Astrocyte of the cerebellum (primary cell): ENCODE results near the gene DAP3.
"Not testable (repeated sequence)": the region's sequence is repeated elsewhere in the genome, so short reads cannot be mapped to it uniquely, and the experiment has no call there.

Experiments
- DNase-seq: peaks from one replicate; pipeline ENCODE4 v3.0.0-alpha.2; 2011; ENCODE audit warnings: low read depth
- H3K4me3 ChIP-seq: 2 replicates; pipeline ENCODE4 v1.5.1; 2011; ENCODE audit warnings: mild to moderate bottlenecking, low read depth, low read length, moderate library complexity
- in situ Hi-C: cut with HindIII; loops from 2 replicates; pipeline ENCODE4 v1.10.0; 2017; ENCODE audit warnings: low sequenced_read_pairs
- TF ChIP-seq, protein P1 (sequence below): IDR thresholded peaks from 2 replicates; pipeline ENCODE4 v1.5.1; 2012; ENCODE audit warnings: low read length, low read depth, moderate library complexity, mild to moderate bottlenecking; ENCODE audit errors: missing control alignments

The DAP3 gene

DNA sequence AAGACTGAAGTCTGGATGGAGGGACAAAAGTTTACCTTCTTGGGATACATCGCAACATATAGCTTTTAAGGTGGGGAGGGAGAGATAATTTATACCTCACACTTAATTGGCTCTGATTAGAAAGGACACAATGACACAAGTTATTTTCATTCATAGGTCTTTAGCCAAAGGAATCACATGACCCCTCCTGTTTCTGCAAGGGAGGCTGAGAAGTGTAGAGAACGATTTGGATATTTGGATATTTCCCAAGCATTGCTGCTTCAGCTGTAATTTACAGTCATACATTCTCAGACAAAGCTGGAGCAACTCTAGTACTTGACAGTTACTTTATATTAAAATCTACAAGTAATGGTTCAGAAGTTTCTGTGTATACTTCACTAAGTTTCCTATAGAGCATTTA lies 24.2 kb downstream of the DAP3 start:
- no peak for DNase-seq
- H3K4me3 ChIP-seq, result no peak overlapping the region
- TF ChIP-seq, protein P1, sequence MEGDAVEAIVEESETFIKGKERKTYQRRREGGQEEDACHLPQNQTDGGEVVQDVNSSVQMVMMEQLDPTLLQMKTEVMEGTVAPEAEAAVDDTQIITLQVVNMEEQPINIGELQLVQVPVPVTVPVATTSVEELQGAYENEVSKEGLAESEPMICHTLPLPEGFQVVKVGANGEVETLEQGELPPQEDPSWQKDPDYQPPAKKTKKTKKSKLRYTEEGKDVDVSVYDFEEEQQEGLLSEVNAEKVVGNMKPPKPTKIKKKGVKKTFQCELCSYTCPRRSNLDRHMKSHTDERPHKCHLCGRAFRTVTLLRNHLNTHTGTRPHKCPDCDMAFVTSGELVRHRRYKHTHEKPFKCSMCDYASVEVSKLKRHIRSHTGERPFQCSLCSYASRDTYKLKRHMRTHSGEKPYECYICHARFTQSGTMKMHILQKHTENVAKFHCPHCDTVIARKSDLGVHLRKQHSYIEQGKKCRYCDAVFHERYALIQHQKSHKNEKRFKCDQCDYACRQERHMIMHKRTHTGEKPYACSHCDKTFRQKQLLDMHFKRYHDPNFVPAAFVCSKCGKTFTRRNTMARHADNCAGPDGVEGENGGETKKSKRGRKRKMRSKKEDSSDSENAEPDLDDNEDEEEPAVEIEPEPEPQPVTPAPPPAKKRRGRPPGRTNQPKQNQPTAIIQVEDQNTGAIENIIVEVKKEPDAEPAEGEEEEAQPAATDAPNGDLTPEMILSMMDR, result no peak
- in situ Hi-C loops, result no loop called here

DNA sequence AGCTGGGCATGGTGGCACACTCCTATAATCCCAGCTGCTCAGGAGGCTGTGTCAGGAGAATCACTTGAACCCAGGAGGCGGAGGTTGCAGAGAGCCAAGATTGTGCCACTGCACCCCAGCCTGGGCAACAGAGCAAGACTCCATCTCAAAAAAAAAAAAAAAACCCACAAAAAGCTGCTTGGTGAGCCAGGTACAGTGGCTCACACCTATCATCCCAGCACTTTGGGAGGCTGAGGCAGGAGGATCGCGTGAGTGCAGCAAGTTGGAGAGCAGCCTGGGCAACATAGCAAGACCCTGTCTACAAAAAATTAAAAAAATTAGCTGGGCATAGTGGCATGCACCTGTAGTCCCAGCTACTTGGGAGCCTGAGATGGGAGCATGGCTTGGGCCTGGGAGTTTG lies 26.2 kb downstream of the DAP3 start:
- in situ Hi-C loops, H3K4me3 ChIP-seq, DNase-seq: not testable (repeated sequence)

DNA sequence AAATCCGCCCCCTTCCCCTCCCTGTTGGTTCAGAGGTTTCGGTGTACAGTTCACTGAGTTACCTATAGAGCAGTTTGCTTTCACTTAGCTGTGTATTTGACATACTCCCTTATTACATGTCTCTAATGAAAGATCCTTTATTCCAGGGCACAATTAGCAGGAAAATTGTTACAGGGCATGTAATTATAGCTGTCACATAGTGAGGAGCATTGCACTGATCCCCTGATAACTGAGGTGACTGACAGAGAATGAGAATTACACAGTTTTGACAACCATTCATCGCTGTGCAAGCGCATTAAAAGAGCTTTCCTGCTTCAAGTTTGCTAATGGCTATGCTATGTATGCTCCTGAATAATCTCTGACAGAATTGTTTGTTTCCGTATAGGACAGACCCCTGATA lies 26.9 kb downstream of the DAP3 start:
- H3K4me3 ChIP-seq, result no peak overlapping the region
- TF ChIP-seq, protein P1, result no peak
- no peak for DNase-seq
- in situ Hi-C loops, result no loop called here

DNA sequence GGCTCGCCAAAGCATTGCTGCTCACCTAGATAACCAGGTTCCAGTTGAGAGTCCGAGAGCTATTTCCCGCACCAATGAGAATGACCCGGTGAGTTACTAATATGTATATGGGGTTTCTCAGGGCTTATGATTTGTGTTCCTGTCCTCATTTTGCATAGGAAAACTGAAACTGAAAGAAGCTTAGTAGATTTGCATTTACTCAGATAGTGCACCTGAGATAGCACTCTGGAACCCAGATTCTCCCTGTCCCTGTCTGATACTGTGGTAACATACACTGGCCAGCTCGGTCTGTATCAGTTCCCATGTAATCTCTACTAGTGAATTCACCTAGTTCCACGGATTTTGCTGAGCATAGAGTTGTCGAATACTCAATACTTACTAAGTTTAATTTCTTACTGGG lies 28.1 kb downstream of the DAP3 start:
- in situ Hi-C loops, result no loop called here
- H3K4me3 ChIP-seq, result no peak overlapping the region
- no peak for DNase-seq
- TF ChIP-seq, protein P1, result no peak

DNA sequence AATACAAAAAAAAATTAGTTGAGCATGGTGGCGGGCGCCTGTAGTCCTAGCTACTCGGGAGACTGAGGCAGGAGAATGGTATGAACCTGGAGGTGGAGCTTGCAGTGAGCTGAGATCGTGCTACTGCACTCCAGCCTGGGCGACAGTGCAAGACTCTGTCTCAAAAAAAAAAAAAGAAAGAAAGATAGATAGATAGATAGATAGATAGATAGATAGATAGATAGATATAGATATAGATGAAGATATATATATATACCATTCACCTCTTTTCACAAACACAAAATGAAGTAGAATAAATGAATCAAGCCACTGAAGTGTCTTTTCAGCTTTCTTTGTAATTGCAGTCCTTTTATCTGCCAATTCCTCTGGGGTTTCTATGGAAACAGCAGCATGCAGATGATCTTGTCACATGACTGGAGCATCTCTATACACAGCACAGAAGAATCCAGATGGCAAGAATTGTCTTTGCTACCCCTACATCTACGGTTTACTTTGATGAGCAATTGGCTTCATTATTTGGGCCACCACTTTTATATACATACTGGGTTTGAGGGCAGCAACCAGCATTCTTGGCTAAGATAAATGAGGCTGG lies 29.7 kb downstream of the DAP3 start:
- DNase-seq, in situ Hi-C loops, H3K4me3 ChIP-seq: not testable (repeated sequence)

DNA sequence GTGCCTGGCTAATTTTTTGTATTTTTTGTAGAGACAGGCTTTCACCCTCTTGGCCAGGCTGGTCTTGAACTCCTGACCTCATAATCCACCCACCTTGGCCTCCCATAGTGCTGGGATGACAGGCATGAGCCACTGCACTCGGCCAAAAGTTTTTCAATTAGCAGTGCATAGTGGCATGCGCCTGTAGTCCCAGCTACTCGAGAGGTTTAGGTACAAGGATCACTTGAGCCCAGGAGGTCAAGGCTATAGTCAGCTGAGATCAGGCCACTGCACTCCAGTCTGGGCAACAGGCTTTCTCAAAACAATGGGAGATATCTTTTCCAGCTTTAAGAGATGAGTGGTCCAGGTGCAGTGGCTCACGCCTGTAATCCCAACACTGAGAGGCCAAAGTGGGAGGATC lies 30.8 kb downstream of the DAP3 start:
- TF ChIP-seq, protein P1, result no peak
- H3K4me3 ChIP-seq, result no peak overlapping the region
- no peak for DNase-seq
- in situ Hi-C loops, result no loop called here

DNA sequence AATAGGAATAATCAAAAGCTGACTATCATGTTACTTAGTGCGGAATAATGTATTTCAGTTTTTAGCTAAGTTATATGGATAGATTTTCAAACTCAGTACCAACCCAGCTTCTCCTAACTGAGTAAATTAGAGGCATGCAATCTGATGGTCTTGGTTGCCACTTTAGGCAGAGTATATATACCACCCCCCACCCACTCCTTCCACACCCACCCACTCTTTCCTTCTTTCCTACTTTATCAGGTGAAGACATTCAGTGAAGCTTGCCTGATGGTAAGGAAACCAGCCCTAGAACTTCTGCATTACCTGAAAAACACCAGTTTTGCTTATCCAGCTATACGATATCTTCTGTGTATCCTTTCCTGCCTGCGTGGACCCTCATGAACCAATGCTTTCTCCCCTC lies 36.3 kb downstream of the DAP3 start:
- TF ChIP-seq, protein P1, result no peak
- no peak for DNase-seq
- no peak overlapping the region for H3K4me3 ChIP-seq
- in situ Hi-C loops, result no loop called here
